RCC 7860 (cell line): Measurements from ENCODE around the gene HIVEP1.

ENCODE experiments used
- DNase-seq: peaks from one replicate; pipeline ENCODE4 v3.0.0-alpha.2; 2015; ENCODE audit warnings: low spot score
- FAIRE-seq: peaks from 2 replicates; lab custom pipeline; 2012; peaks lifted over from hg19 to GRCh38; lab: Jason Lieb, UNC

Gene HIVEP1

DNA sequence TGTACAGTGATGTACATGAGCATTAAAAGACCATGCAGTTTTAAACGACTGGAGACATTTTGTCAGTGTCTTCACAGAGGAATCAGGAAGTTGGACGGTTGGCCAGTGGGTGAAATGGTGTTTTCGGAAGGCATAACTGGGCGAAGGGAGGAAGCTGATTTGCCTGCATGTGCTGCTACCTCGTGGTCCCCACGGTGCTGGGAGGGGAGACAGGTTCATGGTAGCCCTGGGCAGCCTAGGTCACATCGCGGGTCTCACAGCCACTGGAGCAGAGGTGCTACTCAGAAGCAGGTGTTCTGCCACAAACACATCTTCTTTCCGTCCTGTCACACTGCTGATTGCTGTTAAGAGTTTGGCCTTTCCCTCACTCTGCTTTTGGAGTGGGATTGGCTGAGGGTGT is 35.2 kb downstream of the HIVEP1 start:
- DNase-seq (no peak), FAIRE-seq (no peak)

DNA sequence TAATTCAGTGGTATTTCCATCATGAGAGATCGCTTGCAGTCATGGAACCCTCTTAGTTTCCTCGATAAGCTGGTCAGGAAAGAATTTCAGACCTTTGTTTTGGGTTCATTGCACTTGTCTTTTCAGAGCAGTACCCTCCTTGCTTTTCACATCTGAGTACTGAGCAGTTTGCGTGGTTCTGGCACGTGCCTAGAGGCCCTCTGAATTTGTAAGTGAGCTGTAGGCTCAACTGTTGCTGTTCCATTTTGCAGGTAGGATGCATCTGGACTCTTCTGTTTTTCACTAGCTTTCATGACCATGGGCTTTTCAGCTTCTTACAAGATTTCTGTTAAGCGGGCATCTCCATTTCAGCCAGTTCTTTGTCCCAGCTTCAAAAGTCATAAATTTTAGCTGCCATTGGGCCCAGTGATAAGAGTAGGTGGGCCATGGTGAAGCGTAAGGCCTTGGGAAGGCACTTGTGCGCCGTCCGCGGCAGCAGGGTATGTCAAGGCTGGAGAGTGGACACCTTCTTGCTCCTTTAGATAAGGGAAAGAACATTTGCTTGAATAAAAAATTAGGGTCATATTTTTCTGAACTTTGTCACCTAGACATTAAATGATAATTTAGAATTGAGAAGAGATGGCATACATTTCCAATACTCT is 35.8 kb downstream of the HIVEP1 start:
- FAIRE-seq = no peak
- DNase-seq = no peak

GRCh38 chr6:12048609-12049008 is 36.5 kb downstream of the HIVEP1 start:
- FAIRE-seq = no peak

GRCh38 chr6:12049165-12049564 is 37.1 kb downstream of the HIVEP1 start:
- FAIRE-seq (no peak), DNase-seq (no peak)

More at GRCh38 chr6:12048609-12049008, 36.5 kb downstream of the HIVEP1 start:
- DNase-seq = no peak

GRCh38 chr6:12051861-12052368 is 39.8 kb downstream of the HIVEP1 start:
- DNase-seq (no peak), FAIRE-seq (no peak)

- DNase-seq (no peak), FAIRE-seq (no peak)
These were observed 46.3 kb downstream of the HIVEP1 start for GRCh38 chr6:12058172-12058961.

- FAIRE-seq = peak; percentile 75
These were observed 48.9 kb downstream of the HIVEP1 start for GRCh38 chr6:12060780-12061609.

DNA sequence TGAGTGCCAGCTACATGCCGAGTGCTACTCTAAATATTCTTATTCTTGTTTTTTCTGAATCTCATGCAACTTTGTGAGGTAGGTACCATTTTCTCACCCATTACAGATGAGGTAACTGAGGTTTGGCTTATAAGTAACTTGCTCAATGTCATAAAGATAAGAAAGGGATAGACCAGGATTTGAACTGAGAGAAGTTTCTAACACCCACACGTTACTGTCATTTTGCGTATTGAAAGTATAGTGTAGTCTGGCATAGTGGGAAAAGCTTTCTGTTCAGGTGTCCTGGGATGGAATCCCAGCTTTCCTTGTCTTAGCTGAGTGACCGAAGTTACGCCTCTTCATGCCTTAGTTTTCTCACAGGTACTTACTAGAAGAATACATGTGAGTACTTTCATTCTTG is 50.5 kb downstream of the HIVEP1 start:
- DNase-seq (no peak), FAIRE-seq (no peak)

More at GRCh38 chr6:12060780-12061609, 48.9 kb downstream of the HIVEP1 start:
- peak; percentile 74 for DNase-seq

GRCh38 chr6:12064131-12064530 is 52.0 kb downstream of the HIVEP1 start:
- FAIRE-seq (no peak), DNase-seq (no peak)

DNA sequence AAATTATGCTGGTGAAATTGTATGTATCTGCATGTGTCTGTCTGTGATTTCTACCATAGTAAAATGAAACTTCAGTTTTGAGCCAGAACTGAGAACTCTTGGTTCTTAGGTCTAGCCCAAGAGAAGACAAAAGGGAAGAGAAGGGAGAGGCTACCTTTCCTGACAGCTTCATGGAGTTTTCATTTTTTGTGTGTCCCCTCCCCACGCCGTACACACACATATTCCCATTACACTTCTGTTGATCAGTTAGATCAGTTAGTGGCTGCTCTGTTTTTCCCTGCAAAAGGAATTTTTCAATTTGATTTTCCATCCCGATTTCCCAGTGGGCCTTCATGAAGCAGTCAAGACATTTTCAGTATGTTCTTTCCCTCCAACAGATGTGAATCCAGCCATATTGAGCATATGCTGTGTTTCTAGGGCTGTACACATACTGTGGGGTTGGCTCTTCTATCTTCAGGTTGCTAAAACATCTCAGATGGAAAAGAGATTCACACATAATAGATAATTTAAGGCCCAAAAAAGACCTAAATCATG is 52.5 kb downstream of the HIVEP1 start:
- FAIRE-seq (no peak), DNase-seq (no peak)

DNA sequence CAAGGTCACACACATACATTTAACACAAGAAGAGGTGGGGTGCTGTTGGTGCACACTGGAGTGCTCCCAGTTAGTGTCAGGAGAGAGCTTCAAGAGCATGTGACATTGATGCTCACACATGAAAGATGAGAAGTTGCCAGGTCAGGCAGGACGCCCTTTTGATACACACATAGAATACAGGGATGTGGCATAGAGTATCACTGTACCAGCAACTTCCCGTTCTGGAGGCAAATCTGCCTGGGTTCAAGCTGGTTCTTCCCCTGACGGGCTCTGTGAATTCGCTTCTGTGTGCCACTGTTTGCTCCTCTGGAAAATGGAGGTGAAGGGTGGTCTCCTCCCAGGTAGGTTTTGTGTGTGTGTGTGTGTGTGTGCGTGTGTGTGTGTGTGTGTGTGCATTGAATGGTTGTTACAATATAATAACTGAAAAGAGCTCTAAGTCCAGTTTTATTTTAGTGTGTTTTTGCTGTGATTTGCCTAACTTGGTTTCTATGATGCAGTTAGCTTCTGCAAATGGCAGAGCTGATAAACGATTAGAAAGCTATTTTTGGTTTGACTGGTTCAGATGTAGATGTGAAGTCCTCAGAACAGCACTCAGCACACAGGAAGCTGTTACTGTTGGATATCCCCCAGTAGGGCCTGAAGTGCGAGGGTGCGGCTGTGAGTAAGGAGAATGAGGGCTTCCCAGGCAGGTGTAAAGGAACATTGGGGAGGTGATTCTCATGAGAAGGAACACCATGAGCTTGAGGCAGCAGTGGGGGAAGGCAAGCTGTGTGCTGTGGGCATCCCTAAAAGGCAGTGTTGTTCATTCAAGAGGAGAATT is 53.4 kb downstream of the HIVEP1 start:
- FAIRE-seq (no peak), DNase-seq (no peak)

DNA sequence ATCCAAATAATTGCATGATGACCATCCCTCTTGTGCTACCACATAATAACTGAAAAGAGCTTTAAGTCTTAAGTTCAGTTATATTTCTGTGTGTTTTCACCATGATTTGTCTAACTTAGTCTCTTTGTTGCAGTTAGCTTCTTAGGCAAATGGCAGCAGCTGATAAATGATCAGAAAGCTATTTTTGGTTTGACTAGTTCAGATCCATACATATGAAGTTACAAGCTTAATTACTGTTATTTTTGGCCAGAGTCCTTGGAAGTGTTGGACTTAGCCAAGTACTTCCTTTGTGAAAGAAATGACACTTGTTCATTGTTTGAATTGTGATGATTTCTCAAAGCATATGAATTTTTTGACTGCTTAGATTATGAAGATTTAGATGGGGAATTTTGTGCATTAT is 54.2 kb downstream of the HIVEP1 start:
- FAIRE-seq = no peak
- no peak for DNase-seq

DNA sequence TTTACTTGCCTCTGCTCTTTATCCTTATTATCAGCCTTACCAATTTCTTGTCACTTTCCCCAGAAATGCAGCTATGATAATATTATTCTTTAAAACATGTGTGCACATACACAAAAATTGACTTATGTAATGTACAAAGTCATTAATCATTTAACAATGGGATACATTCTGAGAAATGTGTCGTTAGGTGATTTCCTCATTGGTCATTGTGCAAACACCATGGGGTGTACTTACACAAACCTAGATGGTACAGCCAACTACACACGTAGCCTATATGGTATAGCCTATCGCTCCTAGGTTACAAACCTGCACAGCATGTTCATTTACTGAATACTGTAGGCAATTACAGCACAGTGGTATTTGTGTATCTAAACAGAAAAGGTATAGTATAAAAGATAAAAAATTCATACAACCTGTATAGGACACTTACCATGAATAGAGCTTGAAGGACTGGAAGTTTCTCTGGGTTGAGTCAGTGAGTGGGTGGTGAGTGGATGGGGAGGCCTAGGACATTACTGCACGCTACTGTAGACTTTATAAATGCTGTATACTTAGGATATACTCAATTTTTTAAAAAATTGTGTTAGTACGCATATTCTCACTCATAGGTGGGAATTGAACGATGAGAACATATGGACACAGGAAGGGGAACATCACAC is 56.9 kb downstream of the HIVEP1 start:
- no peak for DNase-seq
- FAIRE-seq = no peak

DNA sequence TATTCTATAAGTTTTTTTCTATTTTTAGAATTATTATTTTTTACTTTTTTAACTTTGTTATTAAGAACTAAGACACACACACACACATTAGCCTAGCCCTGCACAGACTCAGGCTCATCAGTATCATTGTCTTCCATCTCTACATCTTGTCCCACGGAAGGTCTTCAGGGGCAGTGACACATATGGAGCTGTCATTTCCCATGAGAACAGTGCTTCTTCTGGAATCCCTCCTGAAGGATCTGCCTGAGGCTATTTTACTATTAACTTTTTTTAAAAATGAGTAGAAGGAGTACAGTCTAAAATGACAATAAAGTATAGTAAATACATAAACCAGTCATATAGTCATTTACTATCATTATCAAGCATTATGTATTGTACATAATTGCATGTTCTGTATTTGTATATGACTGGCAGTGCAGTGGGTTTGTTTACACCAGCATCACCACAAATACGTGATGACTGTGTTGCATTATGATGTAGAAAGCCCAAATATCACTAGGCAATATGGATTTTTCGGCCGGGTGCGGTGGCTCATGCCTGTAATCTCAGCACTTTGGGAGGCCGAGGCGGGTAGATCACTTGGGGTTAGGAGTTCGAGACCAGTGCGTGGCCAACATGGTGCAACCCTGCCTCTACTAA is 57.9 kb downstream of the HIVEP1 start:
- FAIRE-seq = no peak

DNA sequence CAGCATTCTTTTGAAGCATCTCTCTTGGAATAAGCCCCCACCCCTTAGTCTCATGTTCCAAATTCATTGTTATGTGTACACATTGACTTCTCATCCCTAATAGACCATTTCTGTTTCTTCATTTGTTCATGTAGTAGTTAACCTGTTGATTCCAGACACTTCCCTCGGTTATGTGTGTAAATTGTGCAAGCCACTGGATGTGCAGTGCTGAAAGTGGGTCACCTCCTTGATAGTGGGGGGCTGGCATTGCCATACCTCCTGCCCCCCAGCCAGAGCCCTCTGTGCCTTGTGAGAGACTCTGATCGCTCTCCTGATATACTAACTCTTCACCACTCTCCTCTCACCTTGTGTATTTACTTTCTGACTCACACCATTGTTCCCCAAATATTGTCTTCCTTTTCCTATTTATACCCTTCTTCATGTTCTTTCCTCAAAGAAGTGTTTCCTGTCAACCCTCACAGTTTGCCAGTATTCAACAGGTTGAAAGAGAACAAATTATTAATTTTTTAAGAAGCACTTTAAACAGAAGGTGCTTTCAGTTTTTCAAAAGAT is 59.0 kb downstream of the HIVEP1 start:
- FAIRE-seq (no peak), DNase-seq (no peak)

More for the DNA sequence above, 57.9 kb downstream of the HIVEP1 start:
- no peak for DNase-seq

DNA sequence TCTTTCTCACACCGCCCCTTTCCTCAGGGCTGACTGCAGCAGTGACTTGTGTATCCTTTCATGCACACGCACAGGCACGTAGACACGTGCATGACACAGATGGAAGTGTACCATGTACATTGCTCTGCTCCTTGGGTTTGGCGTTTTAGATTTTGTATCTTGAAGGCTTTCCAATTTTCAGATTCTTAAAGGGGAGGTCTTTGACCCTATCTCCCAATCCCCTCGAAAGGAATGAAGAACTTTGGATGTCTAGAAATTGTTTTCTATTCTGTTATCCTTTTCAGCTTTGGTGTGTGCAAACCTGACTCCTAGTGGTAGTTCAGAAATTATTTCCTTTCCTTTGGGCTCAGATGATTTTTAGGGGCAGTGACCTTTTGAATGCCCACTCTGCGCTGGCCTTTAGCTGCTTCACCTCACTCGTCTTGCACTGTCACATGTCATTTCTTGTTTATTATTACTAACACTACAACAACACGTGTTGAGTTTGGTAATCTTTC is 63.0 kb downstream of the HIVEP1 start:
- no peak for DNase-seq
- FAIRE-seq = no peak

- no peak for FAIRE-seq
- DNase-seq = no peak
These were observed 65.1 kb downstream of the HIVEP1 start for GRCh38 chr6:12077021-12077710.

GRCh38 chr6:12078014-12078413 is 65.9 kb downstream of the HIVEP1 start:
- FAIRE-seq (no peak), DNase-seq (no peak)
